ENCODE results near the gene ODC1.

Gene ODC1

DNA sequence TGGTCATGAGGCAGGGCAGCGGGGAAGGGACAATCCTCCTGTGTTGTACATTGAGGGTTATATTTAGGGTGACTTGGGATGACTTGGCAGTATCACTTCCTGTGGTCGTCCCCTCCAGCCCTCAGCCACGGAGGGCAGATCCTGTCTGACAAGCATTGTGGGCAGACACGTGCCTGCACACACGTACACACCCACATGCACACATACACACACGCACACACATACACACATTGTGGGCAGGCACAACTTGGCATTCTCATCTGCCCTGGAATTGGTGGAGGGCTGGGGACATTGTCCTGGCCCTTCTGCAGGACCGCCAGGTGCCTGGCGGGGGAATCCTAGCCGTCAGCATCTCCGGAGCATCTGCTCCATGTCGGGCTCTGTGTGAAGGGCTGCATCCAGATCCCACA lies 47.6 kb downstream of the ODC1 start:
- DNase-seq (ENCODE audit: low read depth): no peak

- no peak for DNase-seq (ENCODE audit: low read depth)
Measured at GRCh38 chr2:10400002-10400401, 48.1 kb downstream of the ODC1 start.

DNA sequence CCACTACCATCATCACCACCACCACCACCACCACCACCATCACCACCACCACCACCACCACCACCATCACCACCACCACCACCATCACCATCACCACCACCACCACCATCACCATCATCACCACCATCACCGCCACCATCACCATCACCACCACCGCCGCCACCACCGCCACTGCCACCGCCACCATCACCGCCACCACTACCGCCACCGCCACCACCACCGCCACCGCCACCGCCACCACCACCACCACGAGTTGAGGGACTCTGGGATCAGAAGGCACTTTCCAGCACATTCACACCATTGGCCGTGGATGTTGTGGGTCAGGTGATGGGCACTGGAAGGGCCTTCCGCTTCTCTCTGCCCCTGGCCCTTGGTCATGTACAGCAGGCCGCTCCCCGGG lies 48.8 kb downstream of the ODC1 start:
- no peak for DNase-seq (ENCODE audit: low read depth)

GRCh38 chr2:10398496-10398895 lies 49.6 kb downstream of the ODC1 start:
- DNase-seq (ENCODE audit: low read depth): no peak

- DNase-seq (ENCODE audit: low read depth): no peak
Measured at GRCh38 chr2:10397878-10398277, 50.2 kb downstream of the ODC1 start.

DNA sequence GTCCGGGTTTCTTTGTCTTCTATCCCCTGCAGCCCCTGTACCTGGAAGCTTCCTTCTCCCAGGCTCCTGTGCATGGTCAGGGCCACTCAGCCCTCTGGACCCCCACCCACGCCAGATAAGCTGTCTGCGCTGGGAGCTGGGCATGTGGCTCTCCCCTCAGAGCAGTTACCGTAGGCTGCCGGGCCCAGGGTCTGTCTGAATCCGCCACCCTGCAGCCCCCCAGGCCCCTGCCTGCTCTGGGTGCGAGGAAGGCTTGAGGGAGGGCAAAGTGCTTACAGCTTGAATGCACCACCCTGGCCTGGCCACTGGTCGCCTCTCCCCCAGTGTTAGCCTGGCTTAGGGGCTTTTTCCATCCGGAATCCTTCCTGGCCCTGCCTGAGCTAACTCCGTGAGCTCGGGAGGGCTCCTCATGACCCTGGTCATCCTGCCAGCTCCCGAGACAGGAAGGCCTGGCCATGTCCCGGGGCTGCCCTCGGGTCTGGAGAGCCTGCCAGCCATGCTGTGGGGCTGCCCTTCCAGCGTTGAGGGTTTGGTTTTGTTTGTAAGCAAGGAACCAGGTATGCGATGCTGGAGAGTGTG lies 50.7 kb downstream of the ODC1 start:
- DNase-seq (ENCODE audit: low read depth): no peak

DNA sequence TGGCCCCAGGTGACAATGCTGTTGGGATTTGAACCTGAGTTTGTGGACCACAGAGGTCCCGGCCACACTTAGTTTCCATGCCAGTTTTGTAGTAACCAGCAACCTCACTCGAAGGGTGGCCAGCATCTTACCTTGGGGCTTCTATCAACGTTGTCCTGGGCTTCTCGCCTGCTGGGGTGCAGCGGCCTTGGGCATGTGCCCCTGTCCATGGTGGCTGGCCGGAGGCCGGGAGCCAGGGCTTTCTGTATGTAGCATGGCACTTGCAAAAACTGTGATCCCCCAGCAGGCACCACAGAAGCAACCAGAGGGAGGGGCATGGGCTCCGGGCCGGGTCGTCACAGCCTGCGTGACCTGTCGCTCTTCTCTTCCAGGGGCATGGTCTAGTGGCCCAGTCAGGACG lies 51.7 kb downstream of the ODC1 start:
- DNase-seq (ENCODE audit: low read depth): no peak

DNA sequence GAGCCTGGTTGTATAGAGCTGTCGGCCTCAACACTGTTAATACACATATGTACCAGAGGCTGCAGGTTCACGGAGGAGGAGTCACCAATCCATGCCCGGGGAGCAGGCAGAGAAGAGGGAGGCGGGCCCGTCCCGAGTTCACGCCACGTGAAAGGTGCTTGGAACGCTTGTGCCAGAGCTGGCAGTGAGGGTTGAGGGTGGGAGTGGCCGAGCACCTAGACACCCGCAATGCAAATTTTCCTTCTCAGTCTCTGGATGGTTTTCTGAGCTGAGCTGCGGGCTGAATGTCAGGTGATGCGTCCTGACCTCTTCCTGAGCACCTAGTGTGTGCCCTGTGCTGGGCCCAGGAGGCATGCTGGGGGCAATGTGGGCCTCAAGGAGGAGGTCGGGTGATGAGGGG lies 52.2 kb downstream of the ODC1 start:
- no peak for DNase-seq (ENCODE audit: low read depth)

DNA sequence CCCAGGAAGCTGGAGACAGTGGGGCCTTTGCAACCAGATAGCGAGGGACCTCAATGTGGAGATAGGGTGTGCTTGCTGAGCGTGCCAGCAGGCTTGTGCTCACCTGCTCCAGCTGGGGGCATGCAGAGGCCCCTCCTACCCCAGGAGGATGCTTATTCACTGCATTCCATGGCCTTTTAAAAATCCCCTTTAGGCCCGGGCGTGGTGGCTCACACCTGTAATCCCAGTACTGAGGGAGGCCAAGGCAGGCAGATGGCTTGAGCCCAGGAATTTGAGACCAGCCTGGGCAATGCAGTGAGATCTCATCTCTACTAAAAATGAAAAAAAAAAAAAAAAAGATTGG lies 54.5 kb downstream of the ODC1 start:
- DNase-seq (ENCODE audit: low read depth): no peak

DNA sequence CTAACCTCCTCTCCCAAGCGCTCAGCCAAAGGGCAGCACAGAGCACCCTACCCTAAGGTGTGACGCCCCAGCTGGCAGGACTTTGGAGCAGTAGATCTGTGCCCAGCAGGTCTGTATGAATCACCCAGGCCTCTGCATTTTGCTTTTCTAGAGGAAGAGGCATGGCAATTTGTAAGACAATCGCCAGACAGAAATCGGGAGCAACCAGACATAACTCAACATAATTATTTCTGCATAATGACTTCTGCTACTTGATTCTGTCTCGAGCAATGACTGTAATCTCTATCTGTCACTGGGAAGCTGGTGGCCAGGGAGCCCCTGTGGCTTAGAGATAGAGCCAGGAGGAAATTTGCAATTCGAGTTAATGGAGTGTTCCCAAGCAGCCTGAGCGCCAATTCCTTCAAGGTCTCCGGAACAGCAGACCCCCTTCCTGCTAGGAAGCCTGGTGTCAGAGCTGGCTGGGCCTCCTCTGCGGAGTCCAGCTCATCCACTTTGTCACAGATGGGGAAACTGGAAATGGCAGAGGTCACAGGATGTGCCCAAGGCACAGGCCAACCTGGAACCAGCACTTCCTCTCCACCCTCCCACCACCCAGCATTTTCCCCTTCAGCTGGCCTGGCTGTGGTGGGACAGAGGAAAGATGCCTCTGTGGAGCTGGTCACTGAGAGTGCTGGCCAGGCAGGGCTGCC lies 55.0 kb downstream of the ODC1 start:
- no peak for DNase-seq (ENCODE audit: low read depth)

DNA sequence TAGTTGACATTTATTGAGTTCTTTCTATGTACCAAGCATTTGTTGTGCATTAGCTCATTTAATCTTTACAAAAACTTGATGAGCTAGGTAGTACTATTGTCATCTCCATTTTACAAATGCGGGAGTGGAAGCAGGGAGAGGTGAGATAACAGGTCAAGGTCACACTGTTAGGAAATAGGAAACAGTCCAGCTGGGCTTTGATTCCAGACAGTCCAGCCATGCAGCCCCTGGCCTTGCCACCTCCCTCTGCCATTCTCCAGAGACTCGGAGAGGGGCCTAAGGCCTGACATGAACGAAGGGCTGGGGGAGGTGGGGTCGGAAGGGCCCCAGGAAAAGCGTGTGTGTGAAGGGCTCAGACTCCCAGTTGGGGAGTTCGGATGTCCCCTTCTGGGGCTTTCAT lies 55.6 kb downstream of the ODC1 start:
- DNase-seq (ENCODE audit: low read depth): no peak

DNA sequence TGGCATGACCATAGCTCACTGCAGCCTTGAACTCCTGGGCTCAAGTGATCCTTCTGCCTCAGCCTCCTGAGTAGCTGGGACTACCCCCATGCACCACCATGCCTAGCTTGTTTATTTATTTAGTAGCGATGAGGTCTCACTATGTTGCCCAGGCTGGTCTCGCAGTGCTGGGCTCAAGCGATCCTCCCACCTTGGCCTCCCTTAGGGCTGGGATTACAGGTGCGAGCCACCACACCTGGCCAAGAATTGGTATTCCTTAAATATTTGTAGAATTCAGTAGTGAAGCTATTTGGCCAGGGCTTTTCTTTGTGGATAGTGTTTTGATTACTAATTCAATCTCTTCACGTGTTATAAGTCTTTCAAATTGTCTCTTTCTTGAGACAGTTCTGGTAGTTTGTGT lies 56.0 kb downstream of the ODC1 start:
- no peak for DNase-seq (ENCODE audit: low read depth)

GRCh38 chr2:10390369-10390801 lies 57.7 kb downstream of the ODC1 start:
- no peak for DNase-seq (ENCODE audit: low read depth)
